HG03378 (cell line): ENCODE measurements around the gene HNRNPCL2.
"Not testable (repeated sequence)": the region's sequence is repeated elsewhere in the genome, so short reads cannot be mapped to it uniquely, and the experiment has no call there.

ENCODE experiments used
- ATAC-seq: cut with Tn5 transposase; IDR thresholded peaks from one replicate; pipeline ENCODE4 v1.9.1; 2021; ENCODE audit warnings: mild to moderate bottlenecking, moderate library complexity; ENCODE audit not compliant: unreplicated experiment

HNRNPCL2 gene

GRCh38 chr1:13116754-13117153 lies at the start of gene HNRNPCL2:
TSS of gene HNRNPCL2 (minus strand) at chr1:13116854. CDS start at chr1:13116400, 454 bp downstream.
- ATAC-seq, result not testable (repeated sequence)

- not testable (repeated sequence) for ATAC-seq
Observed at GRCh38 chr1:13165531-13165930, 48.9 kb upstream of the HNRNPCL2 start, which contains the start of gene HNRNPCL4. TSS of gene HNRNPCL4 (minus strand) at chr1:13165631. CDS start at chr1:13165467, 164 bp downstream.

- ATAC-seq, result not testable (repeated sequence)
Observed at GRCh38 chr1:13155909-13156308, 39.3 kb upstream of the HNRNPCL2 start, which contains the start of gene PRAMEF26. TSS of gene PRAMEF26 (minus strand) at chr1:13156009. CDS start at chr1:13153095, 2,914 bp downstream.

GRCh38 chr1:13070474-13070873 lies 46.2 kb downstream of the HNRNPCL2 start, which contains the start of gene PRAMEF25:
TSS of gene PRAMEF25 (plus strand) at chr1:13070774. CDS start at chr1:13073694, 2,920 bp downstream.
- ATAC-seq, result not testable (repeated sequence)
